Progenitor cell of endocrine pancreas (in vitro differentiated cells): ENCODE data around the gene CUX1. TPM values are rescaled to one million over a fixed set of nuclear protein-coding genes. Genes with fewer than 3 reads are reported as not detected.
A peak's percentile ranks its signal among the peaks of the same experiment; 100 is the strongest.

Source experiments
- DNase-seq: peaks from one replicate; pipeline ENCODE4 v3.0.0; 2021; ENCODE audit warnings: low spot score; ENCODE audit not compliant: unreplicated experiment
- H3K27ac Mint-ChIP-seq: 2 replicates; pipeline ENCODE4 v1.8.0; 2021; ENCODE audit warnings: mild to moderate bottlenecking, moderate library complexity, mixed read lengths
- H3K27me3 Mint-ChIP-seq: 2 replicates; pipeline ENCODE4 v1.8.0; 2021; ENCODE audit warnings: mixed read lengths
- H3K36me3 Mint-ChIP-seq: 2 replicates; pipeline ENCODE4 v1.8.0; 2022; ENCODE audit warnings: mixed read lengths; ENCODE audit not compliant: insufficient read depth
- H3K4me1 Mint-ChIP-seq: 2 replicates; pipeline ENCODE4 v1.8.0; 2021; ENCODE audit warnings: low read depth, mixed read lengths
- H3K4me3 Mint-ChIP-seq: 2 replicates; pipeline ENCODE4 v1.8.0; 2021; ENCODE audit warnings: low read depth, mild to moderate bottlenecking, moderate library complexity, mixed read lengths
- H3K9me3 Mint-ChIP-seq: 2 replicates; pipeline ENCODE4 v1.8.0; 2021; ENCODE audit warnings: low read depth, mixed read lengths
- CTCF ChIP-seq: fragments of 200-600 bp; sonication (generic); IDR thresholded peaks from one replicate; pipeline ENCODE4 v1.5.0; 2021; ENCODE audit warnings: antibody characterized with exemption, mild to moderate bottlenecking; ENCODE audit not compliant: unreplicated experiment
- total RNA-seq: library from RNA; stranded (reverse); gene quantifications from 2 replicates; pipeline ENCODE4 v1.2.1, GENCODE V29; 2021

The CUX1 gene
- total RNA-seq, 1 donor from 2014 or later: 103 TPM

GRCh38 chr7:102155821-102156441 lies 338.5 kb downstream of the CUX1 start:
- no peaks in the 10 kb centered on the region for H3K9me3 Mint-ChIP-seq
- H3K36me3 Mint-ChIP-seq: peaks cover 9% of the 10 kb centered on the region
- H3K4me1 Mint-ChIP-seq: peaks cover 3% of the 10 kb centered on the region
- DNase-seq: no peak
- no peak overlapping the region for H3K4me3 Mint-ChIP-seq
- H3K27me3 Mint-ChIP-seq: no peaks in the 10 kb centered on the region
- no peak for TF ChIP-seq CTCF
- no peak overlapping the region for H3K27ac Mint-ChIP-seq

GRCh38 chr7:102156867-102157266 lies 339.4 kb downstream of the CUX1 start:
- Mint-ChIP-seq H3K27me3 (no peaks in the 10 kb centered on the region), H3K36me3 (peaks cover 12% of the 10 kb centered on the region), H3K9me3 (no peaks in the 10 kb centered on the region), H3K27ac (no peak overlapping the region), H3K4me1 (peaks cover 3% of the 10 kb centered on the region), H3K4me3 (no peak overlapping the region)
- DNase-seq: no peak
- TF ChIP-seq CTCF: no peak

- peaks cover 4% of the 10 kb centered on the region for H3K4me1 Mint-ChIP-seq
- DNase-seq: no peak
- no peaks in the 10 kb centered on the region for H3K9me3 Mint-ChIP-seq
- peak overlapping the region; percentile 16 for H3K27ac Mint-ChIP-seq
- no peak overlapping the region for H3K4me3 Mint-ChIP-seq
- no peaks in the 10 kb centered on the region for H3K27me3 Mint-ChIP-seq
- peaks cover 19% of the 10 kb centered on the region for H3K36me3 Mint-ChIP-seq
- no peak for TF ChIP-seq CTCF
These were observed 347.7 kb downstream of the CUX1 start for GRCh38 chr7:102165136-102165535.

- no peaks in the 10 kb centered on the region for H3K9me3 Mint-ChIP-seq
- peak overlapping the region; percentile 56 for H3K27ac Mint-ChIP-seq
- peaks cover 6% of the 10 kb centered on the region for H3K4me1 Mint-ChIP-seq
- no peak for DNase-seq
- H3K27me3 Mint-ChIP-seq: no peaks in the 10 kb centered on the region
- H3K4me3 Mint-ChIP-seq: no peak overlapping the region
- peaks cover 14% of the 10 kb centered on the region for H3K36me3 Mint-ChIP-seq
- TF ChIP-seq CTCF: no peak
These were observed 349.8 kb downstream of the CUX1 start for GRCh38 chr7:102167254-102167653.

GRCh38 chr7:102169651-102170392 lies 352.4 kb downstream of the CUX1 start:
- Mint-ChIP-seq H3K9me3 (no peaks in the 10 kb centered on the region), H3K27me3 (no peaks in the 10 kb centered on the region), H3K4me1 (peaks cover 6% of the 10 kb centered on the region), H3K36me3 (peaks cover 15% of the 10 kb centered on the region), H3K27ac (peak overlapping the region; percentile 31), H3K4me3 (no peak overlapping the region)
- no peak for DNase-seq
- TF ChIP-seq CTCF: no peak
